Tibial nerve (tissue), 4 donors: ENCODE results near the gene SPDYE2. TPM values are rescaled to one million over a fixed set of nuclear protein-coding genes. Genes with fewer than 3 reads are reported as not detected.
"Not testable (repeated sequence)": the region's sequence is repeated elsewhere in the genome, so short reads cannot be mapped to it uniquely, and the experiment has no call there.

Source experiments
- DNase-seq, 2 donors: peaks; one replicate each; pipeline ENCODE4 v3.0.0-alpha.2; 2019; ENCODE audit warnings: low spot score in 2 of 2
- H3K27ac ChIP-seq, 4 donors: fragments of 200-600 bp; sonication (generic) in 3 of 4; one replicate each; pipeline ENCODE4 v1.5.1; 2017 to 2019; ENCODE audit warnings: mild to moderate bottlenecking in 1 of 4
- H3K27me3 ChIP-seq, 2 donors: fragments of 200-600 bp; sonication (generic) in 1 of 2; one replicate each; pipeline versions ENCODE4 v1.5.1 to v1.6.0; 2017 to 2019
- H3K36me3 ChIP-seq, 3 donors: fragments of 200-600 bp; sonication (generic); one replicate each; pipeline ENCODE4 v1.5.1; 2018 to 2019
- H3K4me1 ChIP-seq, 4 donors: fragments of 200-600 bp; sonication (generic) in 3 of 4; one replicate each; pipeline ENCODE4 v1.5.1; 2017 to 2019
- H3K4me3 ChIP-seq, 4 donors: fragments of 200-600 bp; sonication (generic) in 3 of 4; one replicate each; pipeline ENCODE4 v1.5.1; 2017 to 2019; ENCODE audit warnings: mild to moderate bottlenecking in 1 of 4, moderate library complexity in 1 of 4
- H3K9me3 ChIP-seq, 4 donors: fragments of 200-600 bp; sonication (generic) in 3 of 4; one replicate each; pipeline ENCODE4 v1.5.1; 2017 to 2019
- WGBS, 2 donors: methylation state at CpG; one replicate each; pipeline ENCODE4 v1.1.5; 2018; 5-methylcytosine and 5-hydroxymethylcytosine counted together
- total RNA-seq, 4 donors: library from RNA; depleted of rRNA; stranded (reverse); fragments of >200 nt; gene quantifications; one replicate each; pipeline ENCODE4 v1.1.0, GENCODE V29; 2016

The SPDYE2 gene
- total RNA-seq, 4 donors from 2014 or later: 0.42 TPM; not detected in 3

DNA sequence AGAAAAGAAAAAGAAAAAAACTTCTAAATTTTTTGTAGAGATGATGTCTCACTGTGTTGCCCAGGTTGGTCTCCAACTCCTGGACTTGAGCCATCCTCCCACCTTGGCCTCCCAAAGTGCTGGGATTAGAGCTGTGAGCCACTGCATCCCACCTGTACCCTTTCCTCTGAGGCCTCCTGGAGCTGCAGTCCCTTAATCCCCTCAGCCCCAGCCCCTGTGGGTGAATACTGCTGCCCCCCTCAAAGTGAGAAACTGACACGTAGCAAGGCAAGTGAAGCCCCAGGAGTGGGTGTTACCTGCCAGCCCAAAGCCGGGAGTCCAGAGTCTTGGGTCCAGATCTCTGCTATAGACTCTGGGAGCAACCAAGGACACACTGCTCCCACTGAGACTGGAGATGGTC lies 26.2 kb upstream of the SPDYE2 start:
- H3K9me3 ChIP-seq, H3K27ac ChIP-seq, H3K27me3 ChIP-seq, H3K36me3 ChIP-seq, DNase-seq, H3K4me1 ChIP-seq, H3K4me3 ChIP-seq: not testable (repeated sequence)
- WGBS, 2 donors: 40% methylated on average over 1 of the region's 2 CpGs; no CpG with 5 or more reads in 1 of the 2 donors

DNA sequence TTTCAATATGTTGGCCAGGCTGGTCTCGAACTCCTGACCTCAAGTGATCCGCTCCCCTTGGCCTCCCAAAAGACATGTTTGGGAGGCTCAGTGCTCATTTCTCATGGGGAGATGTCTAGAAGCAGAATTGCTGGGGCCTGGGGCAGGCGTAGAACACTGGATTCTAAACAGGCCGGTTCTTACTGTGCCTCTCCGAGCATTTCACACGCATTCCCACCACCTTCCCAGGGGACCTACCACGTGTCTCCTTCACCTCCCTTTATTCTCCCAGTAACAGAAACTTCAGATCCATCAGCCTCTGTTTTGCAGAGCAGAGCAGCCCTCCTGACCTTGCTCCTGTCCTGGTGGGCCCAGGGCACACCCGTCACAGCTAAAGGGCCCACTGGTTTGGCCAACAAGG lies 23.8 kb upstream of the SPDYE2 start:
- H3K27ac ChIP-seq, H3K27me3 ChIP-seq, H3K36me3 ChIP-seq, H3K4me3 ChIP-seq, DNase-seq, H3K9me3 ChIP-seq, H3K4me1 ChIP-seq: not testable (repeated sequence)
- WGBS, 2 donors: 67 to 69% methylated on average over 1 of the region's 8 CpGs

DNA sequence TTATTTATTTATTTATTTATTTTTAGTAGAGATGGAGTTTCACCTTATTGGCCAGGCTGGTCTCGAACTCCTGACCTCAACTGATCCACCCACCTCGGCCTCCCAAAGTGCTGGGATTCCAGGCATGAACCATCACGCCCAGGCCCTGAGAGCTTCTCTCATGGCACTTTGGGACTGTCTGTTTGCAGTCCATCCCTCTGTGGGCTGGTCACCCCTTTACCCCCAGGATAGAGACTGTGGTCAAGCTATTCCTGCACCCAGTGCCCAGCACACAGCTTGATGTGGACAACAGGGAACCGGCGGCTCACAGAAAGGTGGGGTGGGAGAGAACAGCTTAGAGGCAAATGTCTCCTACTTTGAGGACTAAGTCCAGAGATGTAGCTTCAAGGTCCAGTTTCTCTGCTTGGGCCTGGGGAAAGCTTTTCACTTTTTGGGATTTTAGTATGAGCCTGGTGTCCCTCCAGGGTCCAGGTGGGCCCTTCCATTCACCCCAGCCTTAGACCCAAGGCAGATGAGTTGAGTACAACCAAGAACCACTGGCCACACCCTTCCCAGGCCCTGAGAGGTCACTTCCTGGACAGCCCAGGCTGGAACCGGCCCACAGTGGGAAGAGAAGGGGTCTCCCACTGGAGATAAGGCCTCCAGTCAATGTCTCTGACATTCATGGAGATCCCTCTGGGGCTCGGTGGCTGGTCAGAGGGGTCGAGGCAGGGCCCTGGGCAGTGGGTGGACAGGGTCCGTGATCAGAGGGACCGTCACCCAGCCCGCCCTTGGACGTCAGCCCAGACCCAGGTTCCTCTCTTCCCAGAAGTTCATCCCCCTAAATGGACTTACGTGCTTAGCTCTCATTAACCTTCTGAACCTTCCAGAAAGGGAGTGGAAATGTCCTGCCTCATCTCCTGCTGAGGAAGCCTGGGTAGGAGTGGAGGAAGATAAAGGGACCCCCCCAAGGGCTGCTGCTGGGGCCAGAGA lies 22.9 kb upstream of the SPDYE2 start:
- H3K4me1 ChIP-seq, H3K36me3 ChIP-seq, H3K27ac ChIP-seq, H3K4me3 ChIP-seq, H3K27me3 ChIP-seq, DNase-seq, H3K9me3 ChIP-seq: not testable (repeated sequence)
- WGBS, 2 donors: 86% methylated on average over 4 of the region's 13 CpGs; no CpG with 5 or more reads in 1 of the 2 donors

DNA sequence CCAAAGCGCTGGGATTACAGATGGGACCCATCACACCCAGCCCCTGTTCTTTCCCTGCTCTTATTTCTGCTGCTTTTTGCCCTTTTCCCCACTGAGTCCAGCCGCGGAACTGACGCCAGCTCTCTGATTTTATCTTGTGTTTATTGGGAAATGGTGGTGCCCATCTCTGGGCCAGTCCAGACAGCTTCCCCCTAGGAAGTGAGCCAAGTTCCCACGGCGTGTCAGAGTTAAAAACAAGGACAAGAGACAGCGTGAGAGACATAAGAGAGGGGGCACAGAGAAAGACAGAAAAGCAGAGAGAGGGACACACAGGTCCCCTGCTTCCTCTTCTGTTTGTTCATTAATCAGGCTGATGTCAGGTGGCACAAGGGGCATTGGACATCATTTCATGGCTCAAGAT lies 19.4 kb upstream of the SPDYE2 start:
- H3K27me3 ChIP-seq, H3K9me3 ChIP-seq, H3K27ac ChIP-seq, H3K4me3 ChIP-seq, H3K4me1 ChIP-seq, H3K36me3 ChIP-seq: not testable (repeated sequence)
- DNase-seq: peak in 1 of 2 donors; percentile 28
- WGBS, 2 donors: no CpG with 5 or more reads among the region's 7 CpGs

DNA sequence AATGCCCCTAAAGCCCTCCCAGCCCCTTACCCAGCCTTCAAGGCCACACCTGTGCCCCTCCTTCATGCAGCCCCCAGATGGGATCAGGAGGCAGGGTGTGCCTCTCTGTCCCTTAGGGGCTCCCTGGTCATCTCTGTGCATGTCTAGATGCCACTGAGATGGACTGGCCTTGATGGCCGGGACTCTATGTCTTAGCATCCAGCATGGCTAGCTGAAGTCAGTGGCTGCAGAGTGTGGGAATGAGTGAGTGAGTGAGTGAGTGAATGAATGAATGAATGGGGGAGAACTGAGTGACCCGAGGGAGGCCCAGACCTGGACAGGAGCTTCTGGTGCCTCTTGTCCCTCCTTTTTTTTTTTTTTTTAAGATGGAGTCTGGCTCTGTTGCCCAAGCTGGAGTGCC lies 18.9 kb upstream of the SPDYE2 start:
- 86 to 92% methylated on average over 2 of the region's 2 CpGs for WGBS, 2 donors
- DNase-seq, H3K27ac ChIP-seq, H3K9me3 ChIP-seq, H3K4me1 ChIP-seq, H3K4me3 ChIP-seq, H3K36me3 ChIP-seq, H3K27me3 ChIP-seq: not testable (repeated sequence)

DNA sequence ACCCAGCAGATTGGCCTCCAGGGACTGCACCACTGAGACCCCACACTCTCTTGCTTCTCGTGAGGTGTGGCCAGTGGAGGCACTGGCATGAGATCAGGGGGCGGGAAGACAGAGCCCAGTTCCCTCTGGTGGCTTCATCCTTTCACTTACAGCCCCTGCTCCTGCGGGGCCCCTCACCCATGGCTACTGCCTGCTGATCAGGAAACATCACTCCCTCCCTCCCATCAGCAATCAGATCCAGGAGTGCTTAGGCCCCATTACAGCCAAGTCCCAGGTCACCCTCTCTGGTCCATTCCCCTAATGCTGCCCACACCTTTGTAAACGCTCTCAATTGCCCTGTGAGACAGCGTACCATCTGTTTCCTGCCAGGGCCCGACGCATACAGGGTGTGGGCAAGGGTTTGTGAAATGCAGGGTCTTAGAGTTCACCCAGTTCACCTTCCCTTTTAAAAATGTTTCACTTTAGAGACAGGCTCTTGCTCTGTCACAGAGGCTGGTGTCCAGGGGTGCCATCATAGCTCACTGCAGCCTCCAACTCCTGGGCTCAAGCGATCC lies 15.9 kb upstream of the SPDYE2 start:
- WGBS, 2 donors: 55 to 72% methylated on average over 2 to 3 of the region's 8 CpGs
- not testable (repeated sequence) for H3K4me3 ChIP-seq, H3K9me3 ChIP-seq, DNase-seq, H3K27me3 ChIP-seq, H3K27ac ChIP-seq, H3K36me3 ChIP-seq, H3K4me1 ChIP-seq

DNA sequence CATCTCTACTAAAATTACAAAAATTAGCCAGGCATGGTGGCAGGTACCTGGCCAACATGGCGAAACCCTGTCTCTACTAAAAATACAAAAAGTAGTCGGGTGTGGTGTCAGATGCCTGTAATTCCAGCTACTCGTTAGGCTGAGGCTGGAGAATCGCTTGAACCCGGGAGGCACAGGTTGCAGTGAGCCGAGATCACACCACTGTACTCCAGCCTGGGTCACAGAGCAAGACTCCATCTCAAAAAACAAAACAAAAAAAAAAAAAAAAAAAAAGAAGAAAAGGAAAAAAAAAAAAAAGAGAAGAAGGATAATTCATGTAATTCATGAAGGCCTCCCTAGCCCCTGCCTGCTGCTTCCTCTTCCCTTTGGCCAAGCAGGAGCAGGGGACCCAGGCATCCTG lies 10.4 kb upstream of the SPDYE2 start:
- not testable (repeated sequence) for H3K9me3 ChIP-seq, DNase-seq, H3K36me3 ChIP-seq, H3K4me1 ChIP-seq, H3K27ac ChIP-seq, H3K4me3 ChIP-seq, H3K27me3 ChIP-seq
- WGBS, 2 donors: 93 to 95% methylated on average over 5 to 6 of the region's 6 CpGs

DNA sequence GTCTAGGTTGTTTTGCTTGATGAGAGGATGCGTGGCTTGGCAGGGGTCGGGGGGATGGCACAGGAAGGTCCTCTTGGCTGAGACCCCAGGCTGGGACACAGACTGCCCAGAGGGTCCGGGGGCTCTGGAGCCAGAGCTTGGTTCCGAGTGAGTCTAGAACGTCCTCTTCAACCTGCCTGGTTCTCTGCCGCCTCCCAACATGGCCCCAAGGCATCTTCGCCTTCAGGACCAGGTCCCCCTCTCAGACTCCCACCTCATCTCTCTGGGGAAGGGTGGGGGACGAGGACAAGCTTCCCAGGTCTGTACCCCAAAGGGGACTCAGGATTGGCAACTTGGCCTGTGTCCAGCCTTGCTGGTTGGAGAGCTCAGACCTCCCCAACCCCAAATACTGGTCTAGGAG lies 8.9 kb upstream of the SPDYE2 start:
- not testable (repeated sequence) for H3K27me3 ChIP-seq, H3K4me3 ChIP-seq, DNase-seq, H3K36me3 ChIP-seq, H3K4me1 ChIP-seq, H3K27ac ChIP-seq, H3K9me3 ChIP-seq
- no CpG with 5 or more reads among the region's 8 CpGs for WGBS, 2 donors

DNA sequence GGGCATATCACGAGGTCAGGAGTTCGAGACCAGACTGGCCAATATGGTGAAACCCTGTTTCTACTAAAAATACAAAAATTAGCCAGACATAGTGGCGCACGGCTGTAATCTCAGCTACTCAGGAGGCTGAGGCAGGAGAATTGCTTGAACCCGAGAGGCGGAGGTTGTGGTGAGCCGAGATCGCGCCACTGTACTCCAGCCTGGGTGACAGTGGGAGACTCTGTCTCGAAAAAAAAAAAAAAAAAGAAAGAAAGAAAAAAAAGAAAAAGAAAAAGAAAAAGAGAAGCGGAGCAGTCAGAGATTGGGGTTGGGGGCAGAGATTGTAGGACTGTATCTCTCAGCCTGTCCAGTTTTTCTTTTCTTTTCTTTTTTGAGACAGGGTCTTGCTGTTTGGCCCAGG lies 8.3 kb upstream of the SPDYE2 start:
- H3K4me3 ChIP-seq, H3K4me1 ChIP-seq, DNase-seq, H3K9me3 ChIP-seq, H3K27ac ChIP-seq, H3K27me3 ChIP-seq, H3K36me3 ChIP-seq: not testable (repeated sequence)
- 77% methylated on average over 7 of the region's 11 CpGs; no CpG with 5 or more reads in 1 of the 2 donors for WGBS, 2 donors

DNA sequence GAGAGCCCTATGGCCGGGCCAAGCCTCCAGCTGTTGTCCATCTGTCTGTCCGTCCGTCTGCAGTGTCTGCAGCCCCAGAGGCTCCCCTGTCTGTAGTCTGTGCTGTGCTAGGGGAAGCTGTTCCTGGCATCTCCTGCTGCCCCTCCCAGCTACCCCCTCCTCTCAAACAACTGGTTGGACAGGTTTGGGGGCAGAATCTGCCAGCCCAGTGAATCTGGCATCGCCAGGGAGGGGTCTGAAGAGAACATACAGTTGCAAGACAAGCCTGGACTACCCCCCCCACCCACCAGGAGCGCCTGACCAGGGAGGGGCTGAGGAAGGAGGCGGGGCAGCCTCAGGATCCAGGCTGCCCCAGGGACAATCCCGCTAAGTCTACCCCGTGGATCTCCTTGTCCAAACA lies 7.4 kb upstream of the SPDYE2 start, which contains the start of gene UPK3BL2:
Gene UPK3BL2, minus strand, starts transcription at position 101 of the 400 bp plus-strand sequence. Its CDS starts 60 bp downstream, at position 41.
- not testable (repeated sequence) for H3K4me3 ChIP-seq, DNase-seq, H3K9me3 ChIP-seq, H3K36me3 ChIP-seq, H3K4me1 ChIP-seq, H3K27me3 ChIP-seq, H3K27ac ChIP-seq
- no CpG with 5 or more reads among the region's 8 CpGs for WGBS, 2 donors

DNA sequence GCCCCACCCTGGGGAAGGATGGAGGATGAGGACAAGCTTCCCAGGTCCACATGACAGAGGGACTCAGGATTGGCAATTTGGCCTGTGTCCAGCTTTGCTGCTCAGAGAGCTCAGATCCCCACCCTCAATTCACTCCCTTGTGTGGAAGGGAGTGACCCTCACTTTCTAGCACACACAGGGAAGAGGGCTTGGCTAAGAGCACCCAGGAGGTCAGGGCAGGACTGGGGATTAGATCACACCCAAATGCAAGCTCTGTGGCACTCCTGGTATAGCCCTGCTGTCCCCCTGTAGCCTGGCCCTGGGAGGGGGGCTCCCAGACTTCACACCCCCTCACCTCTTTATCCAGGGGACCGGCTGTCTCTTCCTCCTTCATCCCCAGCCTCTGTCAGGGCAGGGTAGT lies 6.7 kb upstream of the SPDYE2 start:
- H3K36me3 ChIP-seq, H3K4me1 ChIP-seq, H3K9me3 ChIP-seq, H3K27me3 ChIP-seq, DNase-seq, H3K4me3 ChIP-seq, H3K27ac ChIP-seq: not testable (repeated sequence)
- no CpG with 5 or more reads among the region's 1 CpG for WGBS, 2 donors

DNA sequence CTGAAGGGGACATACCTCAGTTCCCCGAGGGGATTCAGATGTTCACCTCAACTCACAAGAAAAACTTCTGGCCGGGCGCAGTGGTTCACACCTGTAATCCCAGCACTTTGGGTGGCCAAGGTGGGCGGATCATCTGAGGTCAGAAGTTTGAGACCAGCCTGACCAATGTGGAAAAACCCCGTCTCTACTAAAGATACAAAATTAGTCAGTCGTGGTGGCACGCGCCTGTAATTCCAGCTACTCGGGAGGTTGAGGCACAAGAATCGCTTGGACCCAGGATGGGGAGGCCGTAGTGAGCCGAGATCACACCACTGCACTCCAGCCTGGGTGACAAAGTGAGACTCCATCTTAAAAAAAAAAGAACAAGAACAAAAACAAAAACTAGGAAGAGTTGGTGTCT lies 5.7 kb upstream of the SPDYE2 start:
- no CpG with 5 or more reads among the region's 12 CpGs for WGBS, 2 donors
- H3K27me3 ChIP-seq, H3K4me3 ChIP-seq, H3K4me1 ChIP-seq, H3K27ac ChIP-seq, DNase-seq, H3K9me3 ChIP-seq, H3K36me3 ChIP-seq: not testable (repeated sequence)

DNA sequence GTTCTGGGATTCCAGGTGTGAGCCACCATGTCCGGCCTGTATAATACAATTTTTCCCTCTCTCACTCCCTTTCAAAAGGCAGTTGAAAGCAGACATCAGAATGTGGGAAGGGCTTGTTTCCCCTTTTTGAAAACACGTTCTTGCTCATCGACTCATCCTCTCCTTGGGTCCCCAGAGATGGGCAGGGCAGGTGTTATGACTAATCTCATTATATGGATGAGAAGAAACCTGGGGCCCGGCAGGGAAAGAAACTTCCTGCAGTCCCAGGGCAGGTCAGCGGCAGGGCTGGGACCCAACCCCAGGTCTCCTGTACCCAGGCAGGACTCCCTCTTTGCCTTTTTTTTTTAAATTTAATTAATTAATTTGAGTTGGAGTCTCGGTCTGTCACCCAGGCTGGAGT lies 4.7 kb upstream of the SPDYE2 start:
- not testable (repeated sequence) for H3K4me3 ChIP-seq, H3K36me3 ChIP-seq, H3K4me1 ChIP-seq, DNase-seq, H3K27ac ChIP-seq, H3K27me3 ChIP-seq, H3K9me3 ChIP-seq
- WGBS, 2 donors: 92% methylated on average over 2 of the region's 6 CpGs; no CpG with 5 or more reads in 1 of the 2 donors

DNA sequence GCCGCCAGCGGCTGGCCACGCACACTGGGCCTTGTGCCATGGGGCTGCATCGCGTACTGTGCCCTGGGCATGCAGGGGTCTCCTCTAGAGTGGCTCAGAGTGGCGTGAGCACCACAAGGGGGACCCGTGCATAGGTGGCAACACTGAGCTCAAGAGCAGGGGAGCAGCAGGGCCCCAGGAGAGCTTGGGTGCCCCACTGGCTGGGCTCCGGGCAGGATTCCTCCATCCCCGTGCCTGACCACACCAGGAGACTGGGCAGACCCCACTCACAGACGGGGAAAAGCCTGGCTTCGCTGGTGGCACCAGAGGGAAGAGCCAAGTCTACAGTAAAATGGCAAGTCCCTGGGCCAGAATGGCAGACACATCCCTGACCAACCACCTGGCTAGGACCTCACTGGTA lies 17.6 kb downstream of the SPDYE2 start:
- H3K36me3 ChIP-seq, H3K27me3 ChIP-seq, H3K9me3 ChIP-seq, H3K4me1 ChIP-seq, DNase-seq, H3K4me3 ChIP-seq, H3K27ac ChIP-seq: not testable (repeated sequence)
- no CpG with 5 or more reads among the region's 11 CpGs for WGBS, 2 donors
